ENCODE results near the gene ZNF827. TPM values are rescaled to one million over a fixed set of nuclear protein-coding genes. Genes with fewer than 3 reads are reported as not detected.

Gene ZNF827
- total RNA-seq, 1 experiment from 2014 or later: 6.3 TPM

DNA sequence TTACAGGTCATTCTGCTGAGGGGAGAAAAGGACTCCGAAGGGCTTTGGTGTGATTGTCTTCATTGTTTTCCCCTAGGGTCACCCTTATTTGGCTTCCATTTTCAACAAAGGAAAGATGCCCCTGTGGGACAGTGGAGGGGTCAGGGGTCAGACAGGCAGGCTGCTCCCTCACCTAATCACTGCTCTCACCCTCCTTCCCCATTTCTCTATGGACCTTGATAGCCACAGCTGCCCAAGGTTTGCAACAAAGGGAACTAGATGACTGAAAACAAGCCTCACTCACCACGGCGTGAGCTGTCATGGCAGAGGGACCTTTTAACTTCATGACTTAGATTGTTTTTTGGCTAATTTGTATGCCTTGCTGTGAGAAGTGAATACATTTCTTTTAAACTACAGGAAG lies 218.0 kb downstream of the ZNF827 start:
- Histone ChIP-seq H3K9me3 (ENCODE audit: control insufficient read depth, insufficient read depth, low read depth, low read length) (no peaks in the 10 kb centered on the region), H3K27me3 (ENCODE audit: control insufficient read depth, insufficient read depth, low read length) (no peaks in the 10 kb centered on the region), H3K36me3 (ENCODE audit: control insufficient read depth, insufficient read depth, low read length) (no peaks in the 10 kb centered on the region), H3K4me1 (ENCODE audit: control insufficient read depth, insufficient read depth, low read length) (no peaks in the 10 kb centered on the region), H3K27ac (ENCODE audit: low read length) (no peak overlapping the region), H3K4me3 (ENCODE audit: low read depth in 2 of 2, low read length in 2 of 2) (no peak overlapping the region)
- ChIA-PET CTCF (no interaction called here), POLR2A (interaction anchor here (0.6 kb wide), 1 partner anchor 1392 kb away, joined by 8 read pairs; no protein-coding TSS in a partner anchor)
- in situ Hi-C loops (cut with HindIII; ENCODE audit: low pct_unique_long_range_greater_than_20kb, low sequenced_read_pairs): no loop called here
- TF ChIP-seq POLR2AphosphoS5 (IDR thresholded peaks at IDR 0.05; ENCODE audit: low read depth, low read length): no peak
- TF ChIP-seq, protein P1, sequence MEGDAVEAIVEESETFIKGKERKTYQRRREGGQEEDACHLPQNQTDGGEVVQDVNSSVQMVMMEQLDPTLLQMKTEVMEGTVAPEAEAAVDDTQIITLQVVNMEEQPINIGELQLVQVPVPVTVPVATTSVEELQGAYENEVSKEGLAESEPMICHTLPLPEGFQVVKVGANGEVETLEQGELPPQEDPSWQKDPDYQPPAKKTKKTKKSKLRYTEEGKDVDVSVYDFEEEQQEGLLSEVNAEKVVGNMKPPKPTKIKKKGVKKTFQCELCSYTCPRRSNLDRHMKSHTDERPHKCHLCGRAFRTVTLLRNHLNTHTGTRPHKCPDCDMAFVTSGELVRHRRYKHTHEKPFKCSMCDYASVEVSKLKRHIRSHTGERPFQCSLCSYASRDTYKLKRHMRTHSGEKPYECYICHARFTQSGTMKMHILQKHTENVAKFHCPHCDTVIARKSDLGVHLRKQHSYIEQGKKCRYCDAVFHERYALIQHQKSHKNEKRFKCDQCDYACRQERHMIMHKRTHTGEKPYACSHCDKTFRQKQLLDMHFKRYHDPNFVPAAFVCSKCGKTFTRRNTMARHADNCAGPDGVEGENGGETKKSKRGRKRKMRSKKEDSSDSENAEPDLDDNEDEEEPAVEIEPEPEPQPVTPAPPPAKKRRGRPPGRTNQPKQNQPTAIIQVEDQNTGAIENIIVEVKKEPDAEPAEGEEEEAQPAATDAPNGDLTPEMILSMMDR (IDR thresholded peaks at IDR 0.05): no peak
- TF ChIP-seq, protein P2, sequence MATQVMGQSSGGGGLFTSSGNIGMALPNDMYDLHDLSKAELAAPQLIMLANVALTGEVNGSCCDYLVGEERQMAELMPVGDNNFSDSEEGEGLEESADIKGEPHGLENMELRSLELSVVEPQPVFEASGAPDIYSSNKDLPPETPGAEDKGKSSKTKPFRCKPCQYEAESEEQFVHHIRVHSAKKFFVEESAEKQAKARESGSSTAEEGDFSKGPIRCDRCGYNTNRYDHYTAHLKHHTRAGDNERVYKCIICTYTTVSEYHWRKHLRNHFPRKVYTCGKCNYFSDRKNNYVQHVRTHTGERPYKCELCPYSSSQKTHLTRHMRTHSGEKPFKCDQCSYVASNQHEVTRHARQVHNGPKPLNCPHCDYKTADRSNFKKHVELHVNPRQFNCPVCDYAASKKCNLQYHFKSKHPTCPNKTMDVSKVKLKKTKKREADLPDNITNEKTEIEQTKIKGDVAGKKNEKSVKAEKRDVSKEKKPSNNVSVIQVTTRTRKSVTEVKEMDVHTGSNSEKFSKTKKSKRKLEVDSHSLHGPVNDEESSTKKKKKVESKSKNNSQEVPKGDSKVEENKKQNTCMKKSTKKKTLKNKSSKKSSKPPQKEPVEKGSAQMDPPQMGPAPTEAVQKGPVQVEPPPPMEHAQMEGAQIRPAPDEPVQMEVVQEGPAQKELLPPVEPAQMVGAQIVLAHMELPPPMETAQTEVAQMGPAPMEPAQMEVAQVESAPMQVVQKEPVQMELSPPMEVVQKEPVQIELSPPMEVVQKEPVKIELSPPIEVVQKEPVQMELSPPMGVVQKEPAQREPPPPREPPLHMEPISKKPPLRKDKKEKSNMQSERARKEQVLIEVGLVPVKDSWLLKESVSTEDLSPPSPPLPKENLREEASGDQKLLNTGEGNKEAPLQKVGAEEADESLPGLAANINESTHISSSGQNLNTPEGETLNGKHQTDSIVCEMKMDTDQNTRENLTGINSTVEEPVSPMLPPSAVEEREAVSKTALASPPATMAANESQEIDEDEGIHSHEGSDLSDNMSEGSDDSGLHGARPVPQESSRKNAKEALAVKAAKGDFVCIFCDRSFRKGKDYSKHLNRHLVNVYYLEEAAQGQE (IDR thresholded peaks at IDR 0.05; ENCODE audit: insufficient read depth in 1 of 2, low read depth in 2 of 2, low read length in 1 of 2): no peak
- DNase-seq (ENCODE audit: low read depth, low spot score) (no peak), ATAC-seq (no peak)
- intact Hi-C loops (cut with micrococcal nuclease; ENCODE audit: unreplicated experiment): no loop called here
- BruUV-seq (replicated peaks): no TSS peak

DNA sequence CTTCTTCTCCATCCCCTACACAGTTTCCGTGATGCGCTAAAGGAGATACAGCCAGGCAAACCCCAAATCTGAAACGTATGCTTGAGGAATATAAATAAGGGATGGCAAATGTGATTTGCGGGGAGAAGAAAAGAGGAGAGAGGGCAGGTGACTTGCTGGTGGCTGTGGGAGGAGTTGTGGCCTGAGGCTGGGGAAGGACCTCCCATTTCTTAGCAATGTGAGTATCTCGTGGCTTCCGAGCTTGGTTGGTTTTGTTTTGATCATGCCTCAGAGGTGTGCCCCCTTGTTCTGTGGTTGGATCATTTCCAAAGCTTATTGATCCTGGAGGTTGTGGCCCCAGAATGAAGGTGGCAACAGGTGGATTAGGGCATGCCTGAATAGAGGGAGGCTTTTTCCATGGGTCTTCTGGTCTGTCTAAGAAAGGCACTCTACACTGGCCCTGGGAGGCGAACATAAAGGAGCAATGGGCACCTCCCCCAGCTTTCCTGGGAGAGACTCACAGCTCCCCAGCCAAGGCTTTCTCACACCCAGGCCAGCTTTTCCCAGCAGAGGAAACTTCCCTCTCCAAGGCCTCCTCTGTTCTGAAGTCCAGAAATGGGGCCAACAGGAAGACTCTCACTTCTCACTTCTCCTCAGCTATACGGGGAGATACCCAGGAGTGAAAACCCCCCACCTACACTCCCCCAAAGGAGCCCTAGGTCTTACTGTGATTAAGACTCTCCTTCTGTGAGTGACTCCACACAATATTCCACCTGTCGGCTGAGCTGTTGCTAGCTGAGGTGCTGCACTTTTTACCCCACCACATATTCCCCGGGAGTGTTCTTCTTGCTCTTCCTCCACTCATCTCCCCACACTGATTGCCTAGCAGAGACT lies 218.6 kb downstream of the ZNF827 start:
- CTCF ChIA-PET: no interaction called here
- Histone ChIP-seq H3K9me3 (ENCODE audit: control insufficient read depth, insufficient read depth, low read depth, low read length) (no peaks in the 10 kb centered on the region), H3K4me1 (ENCODE audit: control insufficient read depth, insufficient read depth, low read length) (no peaks in the 10 kb centered on the region), H3K27me3 (ENCODE audit: control insufficient read depth, insufficient read depth, low read length) (no peaks in the 10 kb centered on the region), H3K27ac (ENCODE audit: low read length) (no peak overlapping the region), H3K4me3 (ENCODE audit: low read depth in 2 of 2, low read length in 2 of 2) (no peak overlapping the region), H3K36me3 (ENCODE audit: control insufficient read depth, insufficient read depth, low read length) (no peaks in the 10 kb centered on the region)
- intact Hi-C loops (cut with micrococcal nuclease; ENCODE audit: unreplicated experiment) (no loop called here), in situ Hi-C loops (cut with HindIII; ENCODE audit: low pct_unique_long_range_greater_than_20kb, low sequenced_read_pairs) (no loop called here)
- no peak for ATAC-seq
- no peak for TF ChIP-seq POLR2AphosphoS5 (IDR thresholded peaks at IDR 0.05; ENCODE audit: low read depth, low read length)
- TF ChIP-seq, protein P2 (IDR thresholded peaks at IDR 0.05; ENCODE audit: insufficient read depth in 1 of 2, low read depth in 2 of 2, low read length in 1 of 2): no peak
- TF ChIP-seq, protein P1 (IDR thresholded peaks at IDR 0.05): no peak
- POLR2A ChIA-PET: no interaction called here
- no TSS peak for BruUV-seq (replicated peaks)
- DNase-seq (ENCODE audit: low read depth, low spot score): no peak
